Thoracic aorta (tissue), 2 donors: ENCODE measurements around the gene ROBO1. TPM values are rescaled to one million over a fixed set of nuclear protein-coding genes. Genes with fewer than 3 reads are reported as not detected.

ENCODE experiments used
- ATAC-seq: fragments of 150-250 bp; one replicate; pipeline ENCODE4 v1.8.0; 2017; ENCODE audit warnings: low read depth; ENCODE audit not compliant: insufficient number of reproducible peaks, low FRiP score
- DNase-seq: peaks from one replicate; pipeline ENCODE4 v3.0.0-alpha.2; 2020; ENCODE audit warnings: low spot score
- H3K27ac ChIP-seq, 2 donors: fragments of 200-600 bp; sonication (generic); 1 replicate in 1 of 2; 2 replicates in 1 of 2; pipeline ENCODE4 v1.5.1; 2016; ENCODE audit warnings: mild to moderate bottlenecking in 2 of 2, moderate library complexity in 2 of 2
- H3K27me3 ChIP-seq: fragments of 200-600 bp; sonication (generic); replicated peaks from 2 replicates; pipeline ENCODE4 v1.6.0; 2016; ENCODE audit warnings: mild to moderate bottlenecking; ENCODE audit not compliant: insufficient read depth
- H3K36me3 ChIP-seq: fragments of 200-600 bp; sonication (generic); one replicate; pipeline ENCODE4 v1.5.1; 2016
- H3K4me1 ChIP-seq, 2 donors: fragments of 200-600 bp; sonication (generic); 1 replicate in 1 of 2; 2 replicates in 1 of 2; pipeline versions ENCODE4 v1.5.1 to v1.6.0; 2016; ENCODE audit warnings: low read depth in 2 of 2, mild to moderate bottlenecking in 1 of 2; ENCODE audit not compliant: control insufficient read depth in 1 of 2
- H3K4me3 ChIP-seq: fragments of 200-600 bp; sonication (generic); 2 replicates; pipeline ENCODE4 v1.5.1; 2016; ENCODE audit warnings: mild to moderate bottlenecking
- H3K9me3 ChIP-seq: fragments of 200-600 bp; sonication (generic); 2 replicates; pipeline ENCODE4 v1.5.1; 2016
- CTCF ChIP-seq: fragments of 200-600 bp; sonication (generic); IDR thresholded peaks from one replicate; pipeline ENCODE4 v1.5.1; 2019; ENCODE audit warnings: antibody characterized with exemption
- total RNA-seq, 2 donors: library from RNA; depleted of rRNA; stranded (reverse); fragments of >200 nt; gene quantifications; one replicate each; pipeline versions ENCODE4 v1.1.0 to v1.2.3, GENCODE V29; 2016

Gene ROBO1
- total RNA-seq, 2 donors from 2014 or later: 13.3 to 24.4 TPM

DNA sequence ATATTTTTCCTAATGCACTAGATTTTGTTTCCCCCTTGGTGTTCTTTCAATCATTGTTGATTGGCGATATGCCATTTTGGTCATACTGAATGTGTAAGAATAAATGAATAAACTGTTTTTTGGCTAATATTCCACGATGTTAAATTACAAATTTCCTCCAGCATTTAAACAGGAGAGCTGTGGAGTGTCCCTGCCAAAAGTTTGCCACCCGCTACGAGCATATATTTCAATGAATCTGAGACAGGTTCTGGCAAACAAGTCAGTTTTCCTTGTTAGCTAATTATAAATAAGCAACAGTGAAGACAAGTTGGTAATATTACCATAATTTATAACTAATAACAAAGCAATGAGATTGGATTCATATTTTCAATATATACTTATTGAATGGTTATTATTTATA lies 777.6 kb downstream of the ROBO1 start:
- TF ChIP-seq CTCF: no peak

GRCh38 chr3:78988324-78988723 lies 779.5 kb downstream of the ROBO1 start:
- Histone ChIP-seq H3K4me3 (no peak overlapping the region), H3K27ac (no peak overlapping the region), H3K36me3 (no peaks in the 10 kb centered on the region), H3K4me1 (no peaks in the 10 kb centered on the region), H3K27me3 (no peaks in the 10 kb centered on the region), H3K9me3 (peaks cover 15% of the 10 kb centered on the region)
- no peak for TF ChIP-seq CTCF
- DNase-seq (no peak), ATAC-seq (no peak)

More for the DNA sequence above, 777.6 kb downstream of the ROBO1 start:
- no peaks in the 10 kb centered on the region for H3K27me3 ChIP-seq
- H3K27ac ChIP-seq: no peak overlapping the region
- no peak for DNase-seq
- no peaks in the 10 kb centered on the region for H3K36me3 ChIP-seq
- no peaks in the 10 kb centered on the region for H3K4me1 ChIP-seq
- peaks cover 15% of the 10 kb centered on the region for H3K9me3 ChIP-seq
- H3K4me3 ChIP-seq: no peak overlapping the region
- ATAC-seq: no peak

- TF ChIP-seq CTCF: no peak
- DNase-seq: no peak
- Histone ChIP-seq H3K4me3 (no peak overlapping the region), H3K4me1 (no peaks in the 10 kb centered on the region), H3K27ac (no peak overlapping the region), H3K36me3 (no peaks in the 10 kb centered on the region), H3K9me3 (peaks cover 6% of the 10 kb centered on the region), H3K27me3 (no peaks in the 10 kb centered on the region)
- ATAC-seq: no peak
Observed at GRCh38 chr3:78986416-78987101, 781.2 kb downstream of the ROBO1 start.

DNA sequence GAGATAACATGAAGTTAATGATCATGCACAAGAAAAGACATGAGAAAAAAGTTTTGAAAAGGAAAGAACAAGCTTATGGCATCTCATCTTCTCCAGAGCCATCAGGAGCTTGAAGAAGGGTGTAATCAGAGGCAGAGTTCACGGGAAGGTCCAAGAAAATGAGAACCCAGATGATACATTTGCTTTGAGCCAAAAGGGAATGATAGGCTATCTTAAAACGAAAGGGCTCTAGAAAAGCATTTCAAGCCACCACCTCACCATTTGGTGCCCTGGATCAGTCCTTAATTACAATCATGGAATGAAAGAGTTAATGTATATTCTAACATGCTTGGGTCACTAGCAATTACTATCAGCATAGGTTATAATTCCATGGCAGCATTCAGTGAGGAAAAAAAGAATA lies 781.8 kb downstream of the ROBO1 start:
- ATAC-seq: no peak

DNA sequence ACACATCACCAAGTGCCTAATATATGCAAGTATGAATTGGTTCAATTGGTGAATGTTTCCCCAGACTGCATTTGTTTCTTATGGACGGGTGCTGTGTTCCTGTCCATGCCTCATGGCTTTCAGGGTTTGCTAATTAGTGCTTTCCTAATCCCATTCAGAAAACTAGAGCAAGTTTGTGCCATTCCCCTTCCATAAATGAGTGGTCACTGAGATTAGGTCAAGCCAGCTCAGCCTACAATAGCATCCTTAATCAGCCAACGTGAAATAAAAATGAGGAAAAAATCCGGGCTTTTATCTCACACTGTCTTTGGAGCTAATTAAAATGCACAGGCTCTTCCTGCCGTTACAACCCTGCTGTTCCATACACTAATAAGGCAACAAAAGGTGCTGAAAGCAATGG lies 788.8 kb downstream of the ROBO1 start:
- ATAC-seq (no peak), DNase-seq (no peak)
- Histone ChIP-seq H3K27ac (no peak overlapping the region), H3K4me3 (no peak overlapping the region), H3K36me3 (no peaks in the 10 kb centered on the region), H3K27me3 (no peaks in the 10 kb centered on the region), H3K9me3 (no peaks in the 10 kb centered on the region), H3K4me1 (peaks cover 0 to 5% of the 10 kb centered on the region in 2 donors)
- TF ChIP-seq CTCF: no peak

More for the DNA sequence above, 781.8 kb downstream of the ROBO1 start:
- no peaks in the 10 kb centered on the region for H3K36me3 ChIP-seq
- no peak overlapping the region for H3K27ac ChIP-seq
- no peak overlapping the region for H3K4me3 ChIP-seq
- no peaks in the 10 kb centered on the region for H3K4me1 ChIP-seq
- H3K27me3 ChIP-seq: no peaks in the 10 kb centered on the region
- TF ChIP-seq CTCF: no peak
- peaks cover under 1% of the 10 kb centered on the region for H3K9me3 ChIP-seq
- no peak for DNase-seq
